H9 (cell line): ENCODE measurements around the gene SOSTDC1. TPM values are rescaled to one million over a fixed set of nuclear protein-coding genes. Genes with fewer than 3 reads are reported as not detected.

Experiments used
- DNase-seq: peaks from one replicate; pipeline ENCODE4 v3.0.0-alpha.2; 2017
- H2AFZ ChIP-seq: one replicate; pipeline ENCODE4 v1.6.1; 2013; ENCODE audit warnings: mild to moderate bottlenecking, low read length, control low read depth, moderate library complexity
- H2AK5ac ChIP-seq: 2 replicates; pipeline ENCODE4 v1.6.1; 2013; ENCODE audit warnings: low read length, control low read depth, mixed read lengths; ENCODE audit not compliant: insufficient read length
- H2BK120ac ChIP-seq: one replicate; pipeline ENCODE4 v1.6.1; 2013; ENCODE audit warnings: low read depth, mild to moderate bottlenecking, low read length, control low read depth, inconsistent platforms; ENCODE audit not compliant: poor library complexity, severe bottlenecking
- H2BK12ac ChIP-seq: 2 replicates; pipeline ENCODE4 v1.6.1; 2013; ENCODE audit warnings: low read length, control low read depth, mixed read lengths, low read depth; ENCODE audit not compliant: insufficient read length
- H2BK15ac ChIP-seq: 2 replicates; pipeline ENCODE4 v1.6.1; 2013; ENCODE audit warnings: low read depth, low read length, control low read depth
- H2BK20ac ChIP-seq: one replicate; pipeline ENCODE4 v1.6.1; 2013; ENCODE audit warnings: low read depth, mild to moderate bottlenecking, low read length, control low read depth, inconsistent platforms; ENCODE audit not compliant: poor library complexity, severe bottlenecking
- H2BK5ac ChIP-seq: 2 replicates; pipeline ENCODE4 v1.6.1; 2013; ENCODE audit warnings: low read length, control low read depth, mixed read lengths; ENCODE audit not compliant: insufficient read length
- H3K14ac ChIP-seq: 2 replicates; pipeline ENCODE4 v1.6.1; 2013; ENCODE audit warnings: low read length, control low read depth; ENCODE audit not compliant: insufficient read depth
- H3K18ac ChIP-seq: 2 replicates; pipeline ENCODE4 v1.6.1; 2013; ENCODE audit warnings: low read depth, mild to moderate bottlenecking, mixed read lengths, low read length, control low read depth; ENCODE audit not compliant: insufficient read length
- H3K23ac ChIP-seq: 2 replicates; pipeline ENCODE4 v1.6.1; 2013; ENCODE audit warnings: low read length, control low read depth, mixed read lengths, low read depth; ENCODE audit not compliant: insufficient read length
- H3K23me2 ChIP-seq: 2 replicates; pipeline ENCODE4 v1.6.1; 2013; ENCODE audit warnings: low read depth, mild to moderate bottlenecking, mixed read lengths, low read length, control low read depth; ENCODE audit not compliant: insufficient read length, poor library complexity, severe bottlenecking
- H3K27ac ChIP-seq: 2 replicates; pipeline ENCODE4 v1.5.1; 2013; ENCODE audit warnings: low read length, control low read depth, mixed read lengths, low read depth; ENCODE audit not compliant: insufficient read length
- H3K27me3 ChIP-seq: 2 replicates; pipeline ENCODE4 v1.6.1; 2013; ENCODE audit warnings: low read length, control low read depth, inconsistent platforms; ENCODE audit not compliant: insufficient read depth
- H3K4ac ChIP-seq: 2 replicates; pipeline ENCODE4 v1.6.1; 2013; ENCODE audit warnings: low read depth, mild to moderate bottlenecking, control low read depth, inconsistent platforms, low read length, moderate library complexity
- H3K4me1 ChIP-seq: 2 replicates; pipeline ENCODE4 v1.6.1; 2013; ENCODE audit warnings: low read length, control low read depth, inconsistent platforms; ENCODE audit not compliant: insufficient read depth
- H3K4me2 ChIP-seq: 2 replicates; pipeline ENCODE4 v1.6.1; 2013; ENCODE audit warnings: low read length, control low read depth, mixed read lengths; ENCODE audit not compliant: insufficient read length, insufficient read depth
- H3K56ac ChIP-seq: 2 replicates; pipeline ENCODE4 v1.6.1; 2013; ENCODE audit warnings: low read depth, mild to moderate bottlenecking, mixed read lengths, low read length, control low read depth; ENCODE audit not compliant: insufficient read length
- H3K79me1 ChIP-seq: 2 replicates; pipeline ENCODE4 v1.6.1; 2013; ENCODE audit warnings: low read depth, mild to moderate bottlenecking, moderate library complexity, low read length, control low read depth, inconsistent platforms; ENCODE audit not compliant: insufficient read depth, poor library complexity, severe bottlenecking
- H3K79me2 ChIP-seq: 2 replicates; pipeline ENCODE4 v1.6.1; 2013; ENCODE audit warnings: low read length, control low read depth, inconsistent platforms; ENCODE audit not compliant: insufficient read depth
- H3K9ac ChIP-seq: 2 replicates; pipeline ENCODE4 v1.6.1; 2013; ENCODE audit warnings: low read length, control low read depth, mixed read lengths; ENCODE audit not compliant: insufficient read length; ENCODE audit errors: extremely low read depth
- H3K9me3 ChIP-seq: one replicate; pipeline ENCODE4 v1.6.1; 2013; ENCODE audit warnings: low read depth, low read length, inconsistent platforms; ENCODE audit not compliant: control insufficient read depth
- H3T11ph ChIP-seq: one replicate; pipeline ENCODE4 v1.6.1; 2013; ENCODE audit warnings: mild to moderate bottlenecking, low read length, control low read depth, inconsistent platforms
- H4K20me1 ChIP-seq: one replicate; pipeline ENCODE4 v1.6.1; 2013; ENCODE audit not compliant: control insufficient read depth, insufficient read length, insufficient read depth
- H4K5ac ChIP-seq: 2 replicates; pipeline ENCODE4 v1.6.1; 2013; ENCODE audit warnings: low read depth, mild to moderate bottlenecking, mixed read lengths, low read length, control low read depth; ENCODE audit not compliant: insufficient read length
- H4K8ac ChIP-seq: replicated peaks from 2 replicates; pipeline ENCODE4 v1.6.1; 2013; ENCODE audit warnings: low read length, control low read depth, mixed read lengths, low read depth; ENCODE audit not compliant: insufficient read length
- H4K91ac ChIP-seq: 2 replicates; pipeline ENCODE4 v1.6.1; 2013; ENCODE audit warnings: low read depth, mild to moderate bottlenecking, moderate library complexity, mixed read lengths, low read length, control low read depth; ENCODE audit not compliant: insufficient read length
- H3K27ac Mint-ChIP-seq, 3 experiments: 2 replicates in 2 of 3; 3 replicates in 1 of 3; pipeline ENCODE4 v1.8.0; 2020 to 2021; ENCODE audit warnings: mixed read lengths in 3 of 3, mild to moderate bottlenecking in 1 of 3, moderate library complexity in 1 of 3
- H3K27me3 Mint-ChIP-seq: 2 replicates; pipeline ENCODE4 v1.8.0; 2021; ENCODE audit warnings: low read depth, mild to moderate bottlenecking, moderate library complexity, mixed read lengths
- H3K36me3 Mint-ChIP-seq, 3 experiments: 2 replicates in 2 of 3; 3 replicates in 1 of 3; pipeline ENCODE4 v1.8.0; 2020 to 2021; ENCODE audit warnings: low read depth in 3 of 3, mixed read lengths in 3 of 3; ENCODE audit not compliant: insufficient read depth in 1 of 3
- H3K4me1 Mint-ChIP-seq, 2 experiments: 2 replicates each; pipeline ENCODE4 v1.8.0; 2020; ENCODE audit warnings: mixed read lengths in 2 of 2
- H3K4me3 Mint-ChIP-seq, 2 experiments: 2 replicates in 1 of 2; 3 replicates in 1 of 2; pipeline ENCODE4 v1.8.0; 2020 to 2021; ENCODE audit warnings: mild to moderate bottlenecking in 2 of 2, mixed read lengths in 2 of 2, moderate library complexity in 1 of 2
- H3K9me3 Mint-ChIP-seq, 2 experiments: 2 replicates in 1 of 2; 3 replicates in 1 of 2; pipeline ENCODE4 v1.8.0; 2020; ENCODE audit warnings: mild to moderate bottlenecking in 2 of 2, mixed read lengths in 2 of 2, moderate library complexity in 1 of 2
- CTCF ChIP-seq: fragments of 200-600 bp; sonication (generic); conservative IDR thresholded peaks from 3 replicates; pipeline ENCODE4 v1.8.0; 2021; ENCODE audit warnings: antibody characterized with exemption, mild to moderate bottlenecking
- WGBS: extraction: QIAGEN DNeasy Blood & Tissue Kit; methylation state at CpG from one replicate; pipeline ENCODE4 v1.1.7; 2013; ENCODE audit warnings: missing lambda C conversion rate, low lambda C conversion rate, mixed read lengths; ENCODE audit not compliant: insufficient read length; ENCODE audit errors: extremely low coverage; 5-methylcytosine and 5-hydroxymethylcytosine counted together
- total RNA-seq: library from RNA; stranded (reverse); gene quantifications from 2 replicates; pipeline ENCODE4 v1.2.1, GENCODE V29; 2021

SOSTDC1 gene
- total RNA-seq, 1 experiment from 2014 or later, result not detected

- H3K79me2 ChIP-seq, result no peaks in the 10 kb centered on the region
- H3T11ph ChIP-seq, result no peak overlapping the region
- H3K4me2 ChIP-seq, result no peak overlapping the region
- H2BK20ac ChIP-seq, result no peak overlapping the region
- H3K36me3 Mint-ChIP-seq, result no peaks in the 10 kb centered on the region
- H3K4me1 Mint-ChIP-seq, result no peaks in the 10 kb centered on the region
- no peaks in the 10 kb centered on the region for H3K4me1 ChIP-seq
- H3K27ac ChIP-seq, result no peak overlapping the region
- WGBS, result no CpG with 5 or more reads among the region's 1 CpG
- no peak for DNase-seq
- no peak overlapping the region for H3K56ac ChIP-seq
- H3K18ac ChIP-seq, result no peak overlapping the region
- H2AFZ ChIP-seq, result no peak overlapping the region
- H3K23me2 ChIP-seq, result no peaks in the 10 kb centered on the region
- H2BK12ac ChIP-seq, result no peak overlapping the region
- H3K4me3 Mint-ChIP-seq, result no peak overlapping the region
- no peaks in the 10 kb centered on the region for H4K20me1 ChIP-seq
- no peaks in the 10 kb centered on the region for H3K79me1 ChIP-seq
- H2BK5ac ChIP-seq, result no peak overlapping the region
- no peak overlapping the region for H4K8ac ChIP-seq
- H2BK15ac ChIP-seq, result no peak overlapping the region
- no peak overlapping the region for H3K27ac Mint-ChIP-seq
- no peak overlapping the region for H4K91ac ChIP-seq
- H4K5ac ChIP-seq, result no peak overlapping the region
- no peak overlapping the region for H3K9ac ChIP-seq
- no peak overlapping the region for H3K23ac ChIP-seq
- H3K27me3 ChIP-seq, result no peaks in the 10 kb centered on the region
- no peak for TF ChIP-seq CTCF
- H3K9me3 ChIP-seq, result no peaks in the 10 kb centered on the region
- H2AK5ac ChIP-seq, result no peak overlapping the region
- H3K14ac ChIP-seq, result no peak overlapping the region
- H2BK120ac ChIP-seq, result no peak overlapping the region
- no peaks in the 10 kb centered on the region for H3K27me3 Mint-ChIP-seq
- H3K9me3 Mint-ChIP-seq, result no peaks in the 10 kb centered on the region
- H3K4ac ChIP-seq, result no peak overlapping the region
These were observed 33.2 kb downstream of the SOSTDC1 start for GRCh38 chr7:16432425-16432731.
